Measurements from ENCODE around the gene ARHGEF38. TPM values are rescaled to one million over a fixed set of nuclear protein-coding genes. Genes with fewer than 3 reads are reported as not detected.

The ARHGEF38 gene
- total RNA-seq, 1 experiment from 2014 or later: not detected

DNA sequence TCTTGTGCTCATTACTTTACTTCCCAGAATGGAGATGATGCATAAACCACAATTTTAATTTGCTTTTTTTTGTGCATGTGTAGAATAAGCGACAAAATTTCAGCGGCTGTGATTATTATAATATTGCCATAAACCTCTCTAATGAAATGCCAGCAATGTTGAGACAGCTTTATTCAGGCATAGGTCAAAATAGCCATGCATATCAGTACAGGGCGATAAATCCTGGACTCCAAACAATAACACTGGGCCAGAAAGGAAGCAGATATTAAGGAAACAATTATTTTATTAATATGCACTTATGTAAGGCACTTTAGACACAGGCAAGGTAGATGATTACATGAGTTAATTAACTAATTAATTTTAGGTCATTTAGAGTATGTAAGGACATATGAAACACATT, 47.1 kb downstream of the ARHGEF38 start:
- CTCF ChIA-PET: interaction anchor here (0.6 kb wide), 1 partner anchor 13 kb away, joined by 3 read pairs; no protein-coding TSS in a partner anchor

DNA sequence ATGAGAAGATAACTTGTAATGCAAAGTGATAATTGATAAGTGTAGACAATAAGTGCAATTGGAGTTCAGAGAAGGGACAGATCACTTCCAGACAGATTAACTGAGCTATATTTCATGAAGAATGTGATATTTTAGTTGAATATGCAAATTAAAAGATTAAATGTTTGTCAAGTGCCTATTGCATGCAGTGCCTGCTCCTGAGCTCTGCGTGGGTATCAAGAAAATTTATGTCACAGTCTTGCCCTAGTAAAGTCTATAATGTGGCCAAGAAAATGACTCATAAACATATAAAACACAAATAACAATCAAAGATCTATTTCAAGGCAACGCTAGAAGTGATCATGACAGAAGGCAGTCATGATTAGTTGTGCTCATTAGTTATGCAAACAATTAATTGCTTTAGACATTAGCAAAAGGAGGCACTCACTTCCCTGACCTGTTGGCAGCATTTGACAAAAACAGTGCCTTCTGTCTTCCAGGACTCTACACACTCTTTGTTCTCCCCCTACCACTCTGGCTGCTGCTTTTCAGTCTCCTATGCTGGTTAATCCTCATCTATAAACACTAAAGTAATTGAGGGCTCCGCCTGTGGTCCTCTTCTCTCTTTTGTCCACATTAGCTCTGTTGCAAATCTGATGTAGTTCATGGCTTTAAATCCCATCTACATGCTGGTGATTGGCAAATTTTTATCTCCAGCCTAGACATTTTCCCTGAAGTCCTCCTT, 47.7 kb downstream of the ARHGEF38 start:
- H3K4me1 Mint-ChIP-seq (ENCODE audit: insufficient read depth, unreplicated experiment): no peaks in the 10 kb centered on the region
- POLR2A ChIA-PET: interaction anchor here (0.8 kb wide), 1 partner anchor 103 kb away, joined by 3 read pairs; no protein-coding TSS in a partner anchor
- TF ChIP-seq, protein P1, sequence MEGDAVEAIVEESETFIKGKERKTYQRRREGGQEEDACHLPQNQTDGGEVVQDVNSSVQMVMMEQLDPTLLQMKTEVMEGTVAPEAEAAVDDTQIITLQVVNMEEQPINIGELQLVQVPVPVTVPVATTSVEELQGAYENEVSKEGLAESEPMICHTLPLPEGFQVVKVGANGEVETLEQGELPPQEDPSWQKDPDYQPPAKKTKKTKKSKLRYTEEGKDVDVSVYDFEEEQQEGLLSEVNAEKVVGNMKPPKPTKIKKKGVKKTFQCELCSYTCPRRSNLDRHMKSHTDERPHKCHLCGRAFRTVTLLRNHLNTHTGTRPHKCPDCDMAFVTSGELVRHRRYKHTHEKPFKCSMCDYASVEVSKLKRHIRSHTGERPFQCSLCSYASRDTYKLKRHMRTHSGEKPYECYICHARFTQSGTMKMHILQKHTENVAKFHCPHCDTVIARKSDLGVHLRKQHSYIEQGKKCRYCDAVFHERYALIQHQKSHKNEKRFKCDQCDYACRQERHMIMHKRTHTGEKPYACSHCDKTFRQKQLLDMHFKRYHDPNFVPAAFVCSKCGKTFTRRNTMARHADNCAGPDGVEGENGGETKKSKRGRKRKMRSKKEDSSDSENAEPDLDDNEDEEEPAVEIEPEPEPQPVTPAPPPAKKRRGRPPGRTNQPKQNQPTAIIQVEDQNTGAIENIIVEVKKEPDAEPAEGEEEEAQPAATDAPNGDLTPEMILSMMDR (IDR thresholded peaks at IDR 0.05; ENCODE audit: unreplicated experiment): no peak

More for the DNA sequence above, 47.1 kb downstream of the ARHGEF38 start:
- Mint-ChIP-seq H3K27me3 (ENCODE audit: insufficient read depth, unreplicated experiment) (no peaks in the 10 kb centered on the region), H3K4me3 (ENCODE audit: unreplicated experiment) (no peak overlapping the region), H3K36me3 (ENCODE audit: insufficient read depth, unreplicated experiment) (no peaks in the 10 kb centered on the region), H3K4me1 (ENCODE audit: insufficient read depth, unreplicated experiment) (peaks cover 5% of the 10 kb centered on the region), H3K9me3 (ENCODE audit: unreplicated experiment) (no peaks in the 10 kb centered on the region), H3K27ac (ENCODE audit: low read depth, unreplicated experiment) (no peak overlapping the region)
- no TSS peak for BruUV-seq (replicated peaks)
- TF ChIP-seq, protein P1 (IDR thresholded peaks at IDR 0.05; ENCODE audit: unreplicated experiment): no peak
- POLR2A ChIA-PET: interaction anchor here (0.8 kb wide), 1 partner anchor 104 kb away, joined by 3 read pairs; no protein-coding TSS in a partner anchor
- intact Hi-C loops (cut with micrococcal nuclease): no loop called here
- no peak for DNase-seq (ENCODE audit: unreplicated experiment)

DNA sequence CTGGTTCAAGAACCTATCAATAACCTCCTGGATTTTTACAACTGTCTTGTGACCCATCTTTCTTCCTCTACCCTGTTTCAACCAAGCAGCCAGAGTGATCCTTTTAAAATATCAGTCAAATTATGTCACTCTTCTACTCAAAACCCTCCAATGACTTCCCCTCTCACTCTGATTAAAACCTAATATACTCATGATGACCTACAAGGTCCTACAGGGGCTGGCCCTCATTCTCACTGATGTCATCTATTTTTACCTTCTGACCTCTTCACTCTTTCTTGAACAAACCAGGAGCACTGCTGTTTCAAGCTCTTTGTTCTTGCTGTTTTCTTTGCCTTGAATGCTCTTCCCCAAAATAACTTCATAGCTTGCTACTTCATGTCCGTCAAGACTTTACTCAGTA, 48.5 kb downstream of the ARHGEF38 start:
- H3K36me3 Mint-ChIP-seq (ENCODE audit: insufficient read depth, unreplicated experiment): no peaks in the 10 kb centered on the region
- ChIA-PET CTCF (interaction anchor here (0.8 to 1.2 kb wide), 2 partner anchors 31 to 455 kb away, joined by 3 to 4 read pairs; no protein-coding TSS in a partner anchor), POLR2A (no interaction called here)
- BruUV-seq (replicated peaks): no TSS peak
- intact Hi-C loops (cut with micrococcal nuclease): no loop called here
- H3K4me3 Mint-ChIP-seq (ENCODE audit: unreplicated experiment): no peak overlapping the region
- H3K4me1 Mint-ChIP-seq (ENCODE audit: insufficient read depth, unreplicated experiment): peaks cover 6% of the 10 kb centered on the region
- DNase-seq (ENCODE audit: unreplicated experiment): no peak
- TF ChIP-seq, protein P1 (IDR thresholded peaks at IDR 0.05; ENCODE audit: unreplicated experiment): no peak
- H3K9me3 Mint-ChIP-seq (ENCODE audit: unreplicated experiment): no peaks in the 10 kb centered on the region
- no peaks in the 10 kb centered on the region for H3K27me3 Mint-ChIP-seq (ENCODE audit: insufficient read depth, unreplicated experiment)
- no peak overlapping the region for H3K27ac Mint-ChIP-seq (ENCODE audit: low read depth, unreplicated experiment)

More for the DNA sequence above, 47.7 kb downstream of the ARHGEF38 start:
- Mint-ChIP-seq H3K27ac (ENCODE audit: low read depth, unreplicated experiment) (no peak overlapping the region), H3K36me3 (ENCODE audit: insufficient read depth, unreplicated experiment) (no peaks in the 10 kb centered on the region), H3K9me3 (ENCODE audit: unreplicated experiment) (no peaks in the 10 kb centered on the region), H3K4me3 (ENCODE audit: unreplicated experiment) (no peak overlapping the region), H3K27me3 (ENCODE audit: insufficient read depth, unreplicated experiment) (no peaks in the 10 kb centered on the region)
- CTCF ChIA-PET: interaction anchor here (0.5 to 1.2 kb wide), 3 partner anchors 32 to 497 kb away, joined by 3 to 4 read pairs (median 3); no protein-coding TSS in a partner anchor
- intact Hi-C loops (cut with micrococcal nuclease): no loop called here
- no TSS peak for BruUV-seq (replicated peaks)
- no peak for DNase-seq (ENCODE audit: unreplicated experiment)

DNA sequence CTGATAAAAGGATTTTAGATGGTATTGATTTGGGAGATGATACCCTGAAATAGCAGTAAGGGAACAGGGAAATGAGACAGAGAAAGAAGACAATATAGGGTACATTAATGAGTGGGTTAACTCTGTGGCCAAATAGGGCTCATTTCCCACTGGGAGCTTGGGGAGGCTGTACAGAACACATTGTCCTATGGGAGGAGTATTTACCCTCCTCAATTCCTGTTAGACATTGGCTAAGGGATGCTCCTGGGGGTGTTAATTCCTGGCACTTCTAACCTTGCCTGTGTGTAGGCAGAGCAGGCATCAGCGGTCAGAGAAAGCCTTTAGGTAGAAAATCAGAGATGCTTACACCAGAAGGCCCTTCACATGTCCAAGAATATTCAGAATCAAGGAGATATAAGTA, 49.0 kb downstream of the ARHGEF38 start:
- Mint-ChIP-seq H3K4me1 (ENCODE audit: insufficient read depth, unreplicated experiment) (peaks cover 7% of the 10 kb centered on the region), H3K4me3 (ENCODE audit: unreplicated experiment) (no peak overlapping the region), H3K36me3 (ENCODE audit: insufficient read depth, unreplicated experiment) (no peaks in the 10 kb centered on the region), H3K27me3 (ENCODE audit: insufficient read depth, unreplicated experiment) (no peaks in the 10 kb centered on the region), H3K9me3 (ENCODE audit: unreplicated experiment) (no peaks in the 10 kb centered on the region), H3K27ac (ENCODE audit: low read depth, unreplicated experiment) (no peak overlapping the region)
- BruUV-seq (replicated peaks): no TSS peak
- POLR2A ChIA-PET: interaction anchor here (0.6 kb wide), 1 partner anchor 310 kb away, joined by 3 read pairs; no protein-coding TSS in a partner anchor
- CTCF ChIA-PET: interaction anchor here (1.2 kb wide), 1 partner anchor 31 kb away, joined by 4 read pairs; no protein-coding TSS in a partner anchor
- intact Hi-C loops (cut with micrococcal nuclease): no loop called here
- TF ChIP-seq, protein P1 (IDR thresholded peaks at IDR 0.05; ENCODE audit: unreplicated experiment): no peak
- no peak for DNase-seq (ENCODE audit: unreplicated experiment)

Data from MCF 10A (cell line).